Lower lobe of right lung (tissue), 2 donors: ENCODE measurements around the gene PCBD2. TPM values are rescaled to one million over a fixed set of nuclear protein-coding genes. Genes with fewer than 3 reads are reported as not detected.
A peak's percentile ranks its signal among the peaks of the same experiment; 100 is the strongest.
"Not testable (repeated sequence)": the region's sequence is repeated elsewhere in the genome, so short reads cannot be mapped to it uniquely, and the experiment has no call there.

Experiments
- ATAC-seq, 2 donors: fragments of 200-7000 bp; cut with Tn5 transposase; one replicate each; pipeline ENCODE4 v1.9.1; 2020 to 2022; ENCODE audit warnings: mild to moderate bottlenecking in 2 of 2, moderate library complexity in 2 of 2
- DNase-seq: peaks from one replicate; pipeline ENCODE4 v3.0.0-alpha.2; 2020
- H3K27ac ChIP-seq: fragments of 200-600 bp; one replicate; pipeline ENCODE4 v1.8.0; 2022
- H3K27me3 ChIP-seq: fragments of 200-600 bp; one replicate; pipeline ENCODE4 v1.8.0; 2022; ENCODE audit warnings: low read depth
- H3K36me3 ChIP-seq: fragments of 200-600 bp; one replicate; pipeline ENCODE4 v1.8.0; 2022; ENCODE audit warnings: mild to moderate bottlenecking
- H3K4me1 ChIP-seq: fragments of 200-600 bp; one replicate; pipeline ENCODE4 v1.8.0; 2022
- H3K4me3 ChIP-seq: fragments of 200-600 bp; one replicate; pipeline ENCODE4 v1.8.0; 2022; ENCODE audit warnings: mild to moderate bottlenecking
- H3K9me3 ChIP-seq: fragments of 200-600 bp; one replicate; pipeline ENCODE4 v1.8.0; 2022
- CTCF ChIP-seq: fragments of 200-600 bp; IDR thresholded peaks from one replicate; pipeline ENCODE4 v1.8.0; 2022; ENCODE audit warnings: antibody characterized with exemption, mild to moderate bottlenecking
- intact Hi-C: fragments of 100-400 bp; cut with DNase I; formaldehyde crosslinking; loops from one replicate; pipeline ENCODE4 v1.11.0; 2022
- total RNA-seq: library from RNA; stranded (reverse); fragmentation: NEBNext Ultra II Directional; extraction: Animal tissue kit (Norgen Biotek cat#: 25700); gene quantifications from one replicate; pipeline ENCODE4 v1.2.1, GENCODE V29; 2021
- donor health status: DM: no; HTN: yes; CAD: no; lungs with severe emphysema.

The PCBD2 gene
- total RNA-seq, 1 donor from 2014 or later = 13.1 TPM

- no peak for TF ChIP-seq CTCF
- peak; percentile 98 to 99 for ATAC-seq
Observed at GRCh38 chr5:134873987-134874830, 30.7 kb upstream of the PCBD2 start, which contains the start of gene TXNDC15. TSS of gene TXNDC15 (plus strand) at chr5:134874371. CDS start at chr5:134874428, 57 bp downstream.

GRCh38 chr5:134874831-134875655 lies 29.9 kb upstream of the PCBD2 start:
- Histone ChIP-seq H3K9me3 (no peaks in the 10 kb centered on the region), H3K4me3 (peak overlapping the region; percentile 97), H3K27me3 (no peaks in the 10 kb centered on the region), H3K4me1 (peaks cover 33% of the 10 kb centered on the region), H3K36me3 (no peaks in the 10 kb centered on the region), H3K27ac (peak overlapping the region; percentile 98)
- DNase-seq (peak; percentile 61), ATAC-seq (peak; percentile 66 to 71)
- intact Hi-C loops = no loop called here
- TF ChIP-seq CTCF = no peak

More at GRCh38 chr5:134873987-134874830, 30.7 kb upstream of the PCBD2 start, which contains the start of gene TXNDC15:
- Histone ChIP-seq H3K27me3 (no peaks in the 10 kb centered on the region), H3K27ac (peak within 1 kb of the TSS; percentile 98), H3K4me3 (peak within 1 kb of the TSS; percentile 97), H3K9me3 (no peaks in the 10 kb centered on the region), H3K36me3 (no peaks in the 10 kb centered on the region), H3K4me1 (peaks cover 28% of the 10 kb centered on the region)
- peak; percentile 94 for DNase-seq
- intact Hi-C loops = no loop called here

- Histone ChIP-seq H3K36me3 (no peaks in the 10 kb centered on the region), H3K4me1 (peaks cover 36% of the 10 kb centered on the region), H3K4me3 (no peak overlapping the region), H3K27ac (no peak overlapping the region), H3K27me3 (no peaks in the 10 kb centered on the region), H3K9me3 (no peaks in the 10 kb centered on the region)
- no peak for TF ChIP-seq CTCF
- no peak for DNase-seq
- intact Hi-C loops = no loop called here
- ATAC-seq = no peak
Observed at GRCh38 chr5:134877159-134877558, 27.8 kb upstream of the PCBD2 start.

GRCh38 chr5:134878403-134878802 lies 26.5 kb upstream of the PCBD2 start:
- Histone ChIP-seq H3K27ac (no peak overlapping the region), H3K36me3 (no peaks in the 10 kb centered on the region), H3K4me1 (peaks cover 36% of the 10 kb centered on the region), H3K9me3 (no peaks in the 10 kb centered on the region), H3K4me3 (no peak overlapping the region), H3K27me3 (no peaks in the 10 kb centered on the region)
- TF ChIP-seq CTCF = no peak
- intact Hi-C loops = no loop called here
- no peak for ATAC-seq
- DNase-seq = peak; percentile 57

GRCh38 chr5:134879456-134879855 lies 25.5 kb upstream of the PCBD2 start:
- ATAC-seq (no peak), DNase-seq (no peak)
- no peak overlapping the region for H3K27ac ChIP-seq
- TF ChIP-seq CTCF = no peak
- H3K4me3 ChIP-seq = no peak overlapping the region
- H3K4me1 ChIP-seq = peaks cover 36% of the 10 kb centered on the region
- H3K27me3 ChIP-seq = no peaks in the 10 kb centered on the region
- intact Hi-C loops = no loop called here
- no peaks in the 10 kb centered on the region for H3K36me3 ChIP-seq
- H3K9me3 ChIP-seq = no peaks in the 10 kb centered on the region

GRCh38 chr5:134880937-134881336 lies 24.0 kb upstream of the PCBD2 start:
- DNase-seq, H3K36me3 ChIP-seq, H3K4me3 ChIP-seq, H3K27me3 ChIP-seq, ATAC-seq, H3K9me3 ChIP-seq, H3K27ac ChIP-seq, intact Hi-C loops: not testable (repeated sequence)
- H3K4me1 ChIP-seq = peaks cover 25% of the 10 kb centered on the region

GRCh38 chr5:134881711-134882110 lies 23.2 kb upstream of the PCBD2 start:
- intact Hi-C loops, H3K9me3 ChIP-seq, H3K4me3 ChIP-seq, H3K27me3 ChIP-seq, DNase-seq, H3K36me3 ChIP-seq, H3K27ac ChIP-seq, ATAC-seq: not testable (repeated sequence)
- H3K4me1 ChIP-seq = peaks cover 21% of the 10 kb centered on the region
